ENCODE data around the gene AMOTL1. TPM values are rescaled to one million over a fixed set of nuclear protein-coding genes. Genes with fewer than 3 reads are reported as not detected.
"Not testable (repeated sequence)": the region's sequence is repeated elsewhere in the genome, so short reads cannot be mapped to it uniquely, and the experiment has no call there.

Gene AMOTL1
- total and polyA plus RNA-seq, 9 donors: 31.1 to 61.9 (median 49.3) TPM

GRCh38 chr11:94791216-94791889 lies 23.2 kb downstream of the AMOTL1 start:
- Histone ChIP-seq H3K4me3 (ENCODE audit: low read length) (no peak overlapping the region), H3K4me1 (ENCODE audit: control insufficient read depth, insufficient read depth, low read length) (peaks cover 27% of the 10 kb centered on the region), H3K9me3 (replicated peaks; ENCODE audit: control insufficient read depth, low read depth, low read length) (no peaks in the 10 kb centered on the region), H3K36me3 (ENCODE audit: control insufficient read depth, insufficient read depth, low read length) (peaks cover 2% of the 10 kb centered on the region), H3K27ac (ENCODE audit: low read length) (no peak overlapping the region), H3K27me3 (ENCODE audit: control insufficient read depth, insufficient read depth, low read length) (no peaks in the 10 kb centered on the region)
- no peak for DNase-seq
- 100% methylated on average over 1 of the region's 3 CpGs for WGBS (ENCODE audit: insufficient coverage)

GRCh38 chr11:94791942-94792341 lies 23.8 kb downstream of the AMOTL1 start:
- H3K9me3 ChIP-seq (replicated peaks; ENCODE audit: control insufficient read depth, low read depth, low read length); H3K27me3 ChIP-seq (ENCODE audit: control insufficient read depth, insufficient read depth, low read length); H3K4me3 ChIP-seq (ENCODE audit: low read length); H3K27ac ChIP-seq (ENCODE audit: low read length); H3K36me3 ChIP-seq (ENCODE audit: control insufficient read depth, insufficient read depth, low read length); DNase-seq: not testable (repeated sequence)
- peaks cover 27% of the 10 kb centered on the region for H3K4me1 ChIP-seq (ENCODE audit: control insufficient read depth, insufficient read depth, low read length)
- 97% methylated on average over 3 of the region's 5 CpGs for WGBS (ENCODE audit: insufficient coverage)

- peaks cover 27% of the 10 kb centered on the region for H3K4me1 ChIP-seq (ENCODE audit: control insufficient read depth, insufficient read depth, low read length)
- 82% methylated on average over 3 of the region's 3 CpGs for WGBS (ENCODE audit: insufficient coverage)
- no peak overlapping the region for H3K27ac ChIP-seq (ENCODE audit: low read length)
Measured at GRCh38 chr11:94792451-94792850, 24.3 kb downstream of the AMOTL1 start.

GRCh38 chr11:94793002-94793401 lies 24.8 kb downstream of the AMOTL1 start:
- no peak overlapping the region for H3K27ac ChIP-seq (ENCODE audit: low read length)
- peaks cover 24% of the 10 kb centered on the region for H3K4me1 ChIP-seq (ENCODE audit: control insufficient read depth, insufficient read depth, low read length)
- no peak for DNase-seq
- no peaks in the 10 kb centered on the region for H3K9me3 ChIP-seq (replicated peaks; ENCODE audit: control insufficient read depth, low read depth, low read length)
- no peak overlapping the region for H3K4me3 ChIP-seq (ENCODE audit: low read length)
- WGBS (ENCODE audit: insufficient coverage): no CpG with 5 or more reads among the region's 2 CpGs
- no peaks in the 10 kb centered on the region for H3K27me3 ChIP-seq (ENCODE audit: control insufficient read depth, insufficient read depth, low read length)
- H3K36me3 ChIP-seq (ENCODE audit: control insufficient read depth, insufficient read depth, low read length): peaks cover 7% of the 10 kb centered on the region

More at GRCh38 chr11:94792451-94792850, 24.3 kb downstream of the AMOTL1 start:
- H3K9me3 ChIP-seq (replicated peaks; ENCODE audit: control insufficient read depth, low read depth, low read length): no peaks in the 10 kb centered on the region
- peaks cover 5% of the 10 kb centered on the region for H3K36me3 ChIP-seq (ENCODE audit: control insufficient read depth, insufficient read depth, low read length)
- no peak for DNase-seq
- no peak overlapping the region for H3K4me3 ChIP-seq (ENCODE audit: low read length)
- no peaks in the 10 kb centered on the region for H3K27me3 ChIP-seq (ENCODE audit: control insufficient read depth, insufficient read depth, low read length)

- Histone ChIP-seq H3K27ac (ENCODE audit: low read length) (no peak overlapping the region), H3K27me3 (ENCODE audit: control insufficient read depth, insufficient read depth, low read length) (no peaks in the 10 kb centered on the region), H3K4me3 (ENCODE audit: low read length) (no peak overlapping the region)
Measured at GRCh38 chr11:94793822-94794221, 25.7 kb downstream of the AMOTL1 start.

GRCh38 chr11:94794287-94795168 lies 26.4 kb downstream of the AMOTL1 start:
- no peaks in the 10 kb centered on the region for H3K27me3 ChIP-seq (ENCODE audit: control insufficient read depth, insufficient read depth, low read length)
- H3K4me3 ChIP-seq (ENCODE audit: low read length): no peak overlapping the region
- DNase-seq: peak; percentile 71
- H3K36me3 ChIP-seq (ENCODE audit: control insufficient read depth, insufficient read depth, low read length): peaks cover 9% of the 10 kb centered on the region
- H3K4me1 ChIP-seq (ENCODE audit: control insufficient read depth, insufficient read depth, low read length): peaks cover 21% of the 10 kb centered on the region
- 51% methylated on average over 5 of the region's 8 CpGs for WGBS (ENCODE audit: insufficient coverage)
- H3K9me3 ChIP-seq (replicated peaks; ENCODE audit: control insufficient read depth, low read depth, low read length): no peaks in the 10 kb centered on the region
- peak overlapping the region; percentile 54 for H3K27ac ChIP-seq (ENCODE audit: low read length)

More at GRCh38 chr11:94793822-94794221, 25.7 kb downstream of the AMOTL1 start:
- Histone ChIP-seq H3K4me1 (ENCODE audit: control insufficient read depth, insufficient read depth, low read length) (peaks cover 24% of the 10 kb centered on the region), H3K9me3 (replicated peaks; ENCODE audit: control insufficient read depth, low read depth, low read length) (no peaks in the 10 kb centered on the region), H3K36me3 (ENCODE audit: control insufficient read depth, insufficient read depth, low read length) (peaks cover 7% of the 10 kb centered on the region)
- DNase-seq: no peak
- no CpG with 5 or more reads among the region's 2 CpGs for WGBS (ENCODE audit: insufficient coverage)

- no peak overlapping the region for H3K4me3 ChIP-seq (ENCODE audit: low read length)
- no peaks in the 10 kb centered on the region for H3K9me3 ChIP-seq (replicated peaks; ENCODE audit: control insufficient read depth, low read depth, low read length)
- WGBS (ENCODE audit: insufficient coverage): no CpG with 5 or more reads among the region's 3 CpGs
- no peak for DNase-seq
- H3K36me3 ChIP-seq (ENCODE audit: control insufficient read depth, insufficient read depth, low read length): peaks cover 18% of the 10 kb centered on the region
- H3K27ac ChIP-seq (ENCODE audit: low read length): no peak overlapping the region
- H3K27me3 ChIP-seq (ENCODE audit: control insufficient read depth, insufficient read depth, low read length): no peaks in the 10 kb centered on the region
- peaks cover 22% of the 10 kb centered on the region for H3K4me1 ChIP-seq (ENCODE audit: control insufficient read depth, insufficient read depth, low read length)
Measured at GRCh38 chr11:94795476-94796189, 27.5 kb downstream of the AMOTL1 start.

- Histone ChIP-seq H3K4me3 (ENCODE audit: low read length) (no peak overlapping the region), H3K4me1 (ENCODE audit: control insufficient read depth, insufficient read depth, low read length) (peaks cover 27% of the 10 kb centered on the region), H3K27ac (ENCODE audit: low read length) (no peak overlapping the region), H3K36me3 (ENCODE audit: control insufficient read depth, insufficient read depth, low read length) (peaks cover 23% of the 10 kb centered on the region), H3K27me3 (ENCODE audit: control insufficient read depth, insufficient read depth, low read length) (no peaks in the 10 kb centered on the region), H3K9me3 (replicated peaks; ENCODE audit: control insufficient read depth, low read depth, low read length) (no peaks in the 10 kb centered on the region)
- DNase-seq: no peak
- no CpG with 5 or more reads among the region's 2 CpGs for WGBS (ENCODE audit: insufficient coverage)
Measured at GRCh38 chr11:94796190-94796580, 28.0 kb downstream of the AMOTL1 start.

GRCh38 chr11:94796863-94797262 lies 28.7 kb downstream of the AMOTL1 start:
- Histone ChIP-seq H3K4me1 (ENCODE audit: control insufficient read depth, insufficient read depth, low read length) (peaks cover 32% of the 10 kb centered on the region), H3K36me3 (ENCODE audit: control insufficient read depth, insufficient read depth, low read length) (peaks cover 30% of the 10 kb centered on the region), H3K27me3 (ENCODE audit: control insufficient read depth, insufficient read depth, low read length) (no peaks in the 10 kb centered on the region), H3K9me3 (replicated peaks; ENCODE audit: control insufficient read depth, low read depth, low read length) (no peaks in the 10 kb centered on the region), H3K4me3 (ENCODE audit: low read length) (no peak overlapping the region), H3K27ac (ENCODE audit: low read length) (no peak overlapping the region)
- DNase-seq: no peak
- WGBS (ENCODE audit: insufficient coverage): no CpG with 5 or more reads among the region's 4 CpGs

GRCh38 chr11:94799726-94800125 lies 31.6 kb downstream of the AMOTL1 start:
- no peaks in the 10 kb centered on the region for H3K9me3 ChIP-seq (replicated peaks; ENCODE audit: control insufficient read depth, low read depth, low read length)
- H3K27me3 ChIP-seq (ENCODE audit: control insufficient read depth, insufficient read depth, low read length): no peaks in the 10 kb centered on the region
- H3K36me3 ChIP-seq (ENCODE audit: control insufficient read depth, insufficient read depth, low read length): peaks cover 38% of the 10 kb centered on the region
- DNase-seq: peak; percentile 25
- no peak overlapping the region for H3K4me3 ChIP-seq (ENCODE audit: low read length)
- WGBS (ENCODE audit: insufficient coverage): 87% methylated on average over 16 of the region's 17 CpGs
- H3K27ac ChIP-seq (ENCODE audit: low read length): no peak overlapping the region
- H3K4me1 ChIP-seq (ENCODE audit: control insufficient read depth, insufficient read depth, low read length): peaks cover 21% of the 10 kb centered on the region

All from muscle of leg (tissue), 11 donors.